GM12892 (cell line): Measurements from ENCODE around the gene DLGAP1.
"Not testable (repeated sequence)": the region's sequence is repeated elsewhere in the genome, so short reads cannot be mapped to it uniquely, and the experiment has no call there.

ENCODE experiments used
- DNase-seq: peaks from one replicate; pipeline ENCODE4 v3.0.0; 2011; ENCODE audit not compliant: insufficient read length
- FAIRE-seq: peaks from 2 replicates; lab custom pipeline; 2011; peaks lifted over from hg19 to GRCh38; lab: Jason Lieb, UNC
- POLR2A ChIP-seq: IDR thresholded peaks from 2 replicates; pipeline ENCODE4 v1.6.1; 2011; ENCODE audit warnings: low read depth, low read length, control low read depth
- POLR2AphosphoS5 ChIP-seq: IDR thresholded peaks from 2 replicates; pipeline ENCODE4 v1.6.1; 2011; ENCODE audit warnings: low read depth, low read length, control low read depth
- TAF1 ChIP-seq: IDR thresholded peaks from 2 replicates; pipeline ENCODE4 v1.6.1; 2011; ENCODE audit warnings: low read depth, mild to moderate bottlenecking, control low read depth, low read length, borderline replicate concordance

Gene DLGAP1

GRCh38 chr18:3479978-3480509, 975.1 kb downstream of the DLGAP1 start:
- no peak for FAIRE-seq
- DNase-seq = no peak
- no peak for TF ChIP-seq POLR2AphosphoS5
- TF ChIP-seq POLR2A = no peak
- no peak for TF ChIP-seq TAF1

DNA sequence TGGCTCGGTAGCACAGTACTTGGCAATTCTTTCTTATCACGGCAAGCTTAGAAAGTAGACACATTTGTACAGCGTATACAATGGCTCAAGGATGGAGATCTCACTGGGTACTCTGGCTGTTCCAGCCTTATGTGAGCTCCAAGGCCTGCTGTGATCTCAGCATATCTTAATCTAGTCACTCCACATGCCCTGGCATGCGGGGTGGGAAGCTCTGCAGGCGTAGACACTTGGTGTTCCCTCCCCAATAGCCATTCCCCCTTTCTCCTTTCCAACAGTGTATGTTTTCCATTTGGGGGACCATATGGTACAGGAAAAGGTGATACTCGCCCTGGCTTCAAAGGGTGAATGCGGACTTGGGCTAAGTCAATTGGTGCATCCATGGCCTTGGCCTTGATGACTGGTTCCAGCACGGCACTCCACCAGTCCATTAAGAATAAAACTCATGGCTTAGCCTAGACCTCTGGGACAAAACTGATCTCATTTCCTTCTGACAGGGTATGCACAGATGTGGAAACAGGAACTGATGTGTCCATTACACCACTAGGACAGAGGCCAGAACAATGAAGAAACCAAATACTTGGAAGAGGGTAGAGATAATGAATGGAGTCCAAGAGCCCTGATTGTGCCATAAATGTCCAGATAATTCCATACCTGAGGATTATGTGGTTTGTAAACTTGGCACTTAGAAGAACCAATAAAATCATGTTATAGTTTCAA, 976.7 kb downstream of the DLGAP1 start:
- DNase-seq (no peak), FAIRE-seq (no peak)
- TF ChIP-seq TAF1 = no peak
- TF ChIP-seq POLR2A = no peak
- TF ChIP-seq POLR2AphosphoS5 = no peak

- DNase-seq = no peak
- TF ChIP-seq POLR2AphosphoS5 (no peak), TAF1 (no peak), POLR2A (no peak)
- FAIRE-seq = no peak
Observed at GRCh38 chr18:3472681-3473544, 982.2 kb downstream of the DLGAP1 start.

DNA sequence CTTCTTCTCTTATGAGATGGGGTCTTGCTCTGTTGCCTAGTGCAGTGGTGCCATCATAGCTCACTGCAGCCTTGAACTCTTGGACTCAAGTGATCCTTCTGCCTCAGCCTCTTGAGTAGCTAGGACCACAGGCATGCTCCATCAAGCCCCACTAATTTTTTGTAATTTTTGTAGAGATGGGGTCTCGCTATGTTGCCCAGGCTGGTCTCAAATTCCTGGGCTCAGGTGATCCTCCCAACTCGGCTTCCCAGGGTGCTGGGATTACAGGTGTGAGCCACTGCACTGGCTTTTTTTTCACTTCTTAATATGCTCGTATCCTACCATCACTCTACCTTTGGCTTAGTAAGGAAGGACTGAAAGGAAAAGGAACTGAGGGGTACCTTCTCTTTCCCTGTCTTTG, 983.0 kb downstream of the DLGAP1 start:
- FAIRE-seq, DNase-seq: not testable (repeated sequence)

DNA sequence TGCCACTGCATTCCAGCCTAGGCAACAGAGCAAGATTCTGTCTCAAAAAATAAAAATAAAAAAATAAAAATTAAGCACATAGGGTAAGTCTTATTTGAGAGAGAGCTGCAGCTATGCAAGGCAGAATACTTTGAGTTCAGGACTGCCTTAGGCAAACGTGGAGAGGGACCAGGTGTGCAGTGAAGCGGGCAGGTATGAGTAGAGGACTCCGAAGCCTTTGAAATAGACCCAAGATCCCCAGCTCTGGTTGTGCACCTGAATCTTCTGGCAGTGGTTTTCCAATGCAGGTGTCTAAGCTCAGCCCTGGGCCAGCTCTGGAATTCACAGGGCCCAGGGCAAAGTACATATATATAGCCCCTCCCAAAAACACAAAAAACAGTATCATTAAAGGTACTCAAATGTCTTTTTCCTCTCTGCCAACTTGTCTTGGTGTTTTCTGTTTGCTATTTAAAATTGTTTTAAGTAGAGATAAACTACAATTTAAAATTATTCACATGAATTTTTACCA, 983.9 kb downstream of the DLGAP1 start:
- FAIRE-seq (no peak), DNase-seq (no peak)
- TF ChIP-seq POLR2A = no peak
- no peak for TF ChIP-seq POLR2AphosphoS5
- TF ChIP-seq TAF1 = no peak

DNA sequence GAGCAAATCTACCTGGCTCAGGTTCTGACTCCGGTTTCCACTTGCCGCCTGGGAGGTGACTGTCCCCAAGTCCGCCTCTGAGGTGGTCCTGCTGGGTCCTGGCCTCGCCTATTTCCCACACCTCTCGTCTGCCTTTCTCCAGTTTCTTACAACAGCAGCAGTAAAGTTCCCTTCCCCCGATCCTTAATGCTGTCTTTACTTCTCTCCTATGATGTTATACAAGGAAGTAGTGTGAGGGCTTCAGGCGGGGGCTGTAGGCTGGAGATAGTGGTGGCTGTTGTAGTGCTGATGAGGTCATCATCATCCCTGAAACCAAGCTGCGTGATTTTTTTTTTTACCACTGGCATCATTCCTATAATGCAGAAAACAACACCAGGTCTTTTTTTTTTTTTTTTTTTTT, 986.3 kb downstream of the DLGAP1 start:
- FAIRE-seq (no peak), DNase-seq (no peak)
- TF ChIP-seq TAF1 = no peak
- no peak for TF ChIP-seq POLR2AphosphoS5
- TF ChIP-seq POLR2A = no peak

- DNase-seq = no peak
- FAIRE-seq = no peak
- TF ChIP-seq POLR2AphosphoS5 = no peak
- no peak for TF ChIP-seq POLR2A
- TF ChIP-seq TAF1 = no peak
Observed at GRCh38 chr18:3468066-3468705, 986.9 kb downstream of the DLGAP1 start.

- TF ChIP-seq TAF1 (no peak), POLR2AphosphoS5 (no peak), POLR2A (no peak)
- FAIRE-seq = no peak
- no peak for DNase-seq
Observed at GRCh38 chr18:3466872-3467271, 988.2 kb downstream of the DLGAP1 start.

GRCh38 chr18:3466045-3466444, 989.1 kb downstream of the DLGAP1 start:
- no peak for TF ChIP-seq POLR2AphosphoS5
- TF ChIP-seq POLR2A = no peak
- TF ChIP-seq TAF1 = no peak
- FAIRE-seq = no peak
- DNase-seq = no peak

DNA sequence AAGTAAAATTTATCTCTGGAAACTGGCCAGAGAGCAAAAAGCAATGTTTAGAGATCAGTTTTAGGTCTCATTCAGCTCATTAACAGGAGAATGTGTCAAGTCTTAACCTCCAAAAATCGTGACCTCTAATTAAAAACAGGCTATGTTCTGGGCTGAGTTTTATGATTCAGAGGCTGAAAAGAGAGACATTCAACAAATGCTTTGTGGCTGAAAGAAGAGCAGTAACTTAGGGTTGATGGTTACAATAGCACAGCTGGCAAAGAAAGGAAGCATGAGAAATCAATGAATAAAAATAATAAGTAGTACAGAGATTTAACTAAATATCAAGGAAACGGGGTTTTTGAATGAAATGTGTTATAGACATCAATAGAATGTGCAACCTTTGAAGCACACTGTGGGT, 992.1 kb downstream of the DLGAP1 start:
- FAIRE-seq (no peak), DNase-seq (no peak)
- TF ChIP-seq POLR2AphosphoS5 (no peak), POLR2A (no peak), TAF1 (no peak)

- DNase-seq (no peak), FAIRE-seq (no peak)
- TF ChIP-seq POLR2AphosphoS5 (no peak), POLR2A (no peak), TAF1 (no peak)
Observed at GRCh38 chr18:3461704-3462103, 993.4 kb downstream of the DLGAP1 start.
